Measurements from ENCODE around the gene IQSEC1. TPM values are rescaled to one million over a fixed set of nuclear protein-coding genes. Genes with fewer than 3 reads are reported as not detected.

The IQSEC1 gene
- total RNA-seq, 1 donor from 2014 or later = 41.7 TPM

DNA sequence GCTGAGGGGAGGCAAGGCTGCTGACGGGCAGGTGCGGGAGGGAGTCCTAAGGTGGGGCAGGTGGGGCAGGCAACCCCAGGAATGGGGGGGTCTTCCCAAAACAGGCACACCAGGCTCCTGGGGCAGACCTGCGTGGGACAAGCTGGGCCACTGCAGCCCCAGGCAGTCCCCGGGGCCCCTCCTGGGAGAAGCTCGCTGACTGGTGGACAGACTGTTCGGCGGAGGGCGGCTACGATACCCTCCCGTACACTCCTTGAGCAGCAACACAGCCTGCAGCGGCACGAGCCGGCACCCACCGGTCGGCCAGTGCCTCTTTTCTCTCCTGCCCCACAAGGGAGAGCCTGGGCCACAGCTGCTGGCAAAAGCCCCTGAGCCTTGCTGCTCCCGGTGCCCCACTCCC, 165.9 kb downstream of the IQSEC1 start:
- no peak overlapping the region for H3K4me3 Mint-ChIP-seq
- H3K9me3 Mint-ChIP-seq = no peaks in the 10 kb centered on the region
- H3K27ac Mint-ChIP-seq = no peak overlapping the region
- TF ChIP-seq, protein P1, sequence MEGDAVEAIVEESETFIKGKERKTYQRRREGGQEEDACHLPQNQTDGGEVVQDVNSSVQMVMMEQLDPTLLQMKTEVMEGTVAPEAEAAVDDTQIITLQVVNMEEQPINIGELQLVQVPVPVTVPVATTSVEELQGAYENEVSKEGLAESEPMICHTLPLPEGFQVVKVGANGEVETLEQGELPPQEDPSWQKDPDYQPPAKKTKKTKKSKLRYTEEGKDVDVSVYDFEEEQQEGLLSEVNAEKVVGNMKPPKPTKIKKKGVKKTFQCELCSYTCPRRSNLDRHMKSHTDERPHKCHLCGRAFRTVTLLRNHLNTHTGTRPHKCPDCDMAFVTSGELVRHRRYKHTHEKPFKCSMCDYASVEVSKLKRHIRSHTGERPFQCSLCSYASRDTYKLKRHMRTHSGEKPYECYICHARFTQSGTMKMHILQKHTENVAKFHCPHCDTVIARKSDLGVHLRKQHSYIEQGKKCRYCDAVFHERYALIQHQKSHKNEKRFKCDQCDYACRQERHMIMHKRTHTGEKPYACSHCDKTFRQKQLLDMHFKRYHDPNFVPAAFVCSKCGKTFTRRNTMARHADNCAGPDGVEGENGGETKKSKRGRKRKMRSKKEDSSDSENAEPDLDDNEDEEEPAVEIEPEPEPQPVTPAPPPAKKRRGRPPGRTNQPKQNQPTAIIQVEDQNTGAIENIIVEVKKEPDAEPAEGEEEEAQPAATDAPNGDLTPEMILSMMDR (IDR thresholded peaks at IDR 0.05; ENCODE audit: unreplicated experiment) = no peak
- H3K27me3 Mint-ChIP-seq (ENCODE audit: low read depth) = no peaks in the 10 kb centered on the region
- peaks cover 3% of the 10 kb centered on the region for H3K36me3 Mint-ChIP-seq
- H3K4me1 Mint-ChIP-seq = no peaks in the 10 kb centered on the region
- no peak for DNase-seq (ENCODE audit: low spot score in 2 of 2, unreplicated experiment in 2 of 2)

DNA sequence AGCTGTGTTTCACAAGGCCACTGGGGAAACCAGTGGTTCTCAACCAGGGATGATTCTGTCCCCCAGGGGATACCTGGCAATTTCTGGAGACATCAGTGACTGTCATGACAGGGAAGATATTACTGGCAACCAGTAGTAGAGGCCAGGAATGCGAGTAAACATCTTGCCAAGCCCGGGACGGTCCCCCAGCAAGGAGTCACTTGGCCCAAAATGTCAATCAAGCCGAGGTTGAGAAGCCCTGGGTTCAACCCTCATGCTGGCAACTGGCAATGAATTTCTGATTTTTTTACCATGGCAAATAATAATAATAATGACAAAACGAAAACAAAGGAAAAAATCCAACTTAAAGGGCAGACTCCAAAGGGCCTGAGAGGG, 166.3 kb downstream of the IQSEC1 start:
- no peaks in the 10 kb centered on the region for H3K4me1 Mint-ChIP-seq
- no peak overlapping the region for H3K4me3 Mint-ChIP-seq
- no peaks in the 10 kb centered on the region for H3K36me3 Mint-ChIP-seq
- H3K9me3 Mint-ChIP-seq = no peaks in the 10 kb centered on the region
- H3K27ac Mint-ChIP-seq = no peak overlapping the region
- H3K27me3 Mint-ChIP-seq (ENCODE audit: low read depth) = no peaks in the 10 kb centered on the region
- TF ChIP-seq, protein P1 (IDR thresholded peaks at IDR 0.05; ENCODE audit: unreplicated experiment) = no peak
- no peak for DNase-seq (ENCODE audit: low spot score in 2 of 2, unreplicated experiment in 2 of 2)

DNA sequence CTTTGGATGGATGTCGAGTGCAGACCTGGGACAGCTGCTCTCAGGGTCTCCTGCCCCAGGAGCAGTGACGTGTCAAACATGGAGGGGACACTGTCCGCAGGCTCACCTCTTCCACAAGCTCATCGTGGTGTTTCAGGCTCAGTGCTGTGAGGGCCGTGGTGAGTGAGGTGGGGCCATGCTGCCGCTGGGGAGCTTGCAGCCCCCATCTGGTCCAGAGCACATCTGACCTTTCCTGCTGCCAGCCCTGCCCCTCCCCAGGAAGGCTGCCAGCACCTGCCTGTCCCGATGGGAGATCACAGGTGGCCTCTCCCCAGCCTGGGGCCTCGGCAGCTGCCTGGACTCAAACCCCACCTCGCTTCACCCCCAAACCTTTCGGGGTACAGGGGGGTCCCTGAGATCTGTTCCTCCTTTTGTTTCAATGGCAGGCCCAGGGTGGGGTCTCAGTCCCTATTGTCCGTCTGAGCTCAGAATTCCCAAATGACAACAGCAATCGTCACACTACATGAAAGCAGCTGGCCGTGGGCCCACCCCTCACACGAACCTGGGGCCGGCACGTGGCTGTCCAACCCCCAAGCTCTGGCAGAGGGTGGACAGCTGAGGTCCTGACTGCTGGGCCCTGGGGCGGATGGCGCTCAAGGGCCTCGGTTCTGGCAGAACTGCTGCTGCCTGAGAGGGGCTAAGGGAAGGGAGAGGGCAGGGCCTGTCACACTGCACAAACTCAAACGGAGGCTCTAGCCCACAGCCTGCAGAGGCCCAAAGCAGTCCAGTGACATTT, 166.9 kb downstream of the IQSEC1 start:
- peaks cover under 1% of the 10 kb centered on the region for H3K36me3 Mint-ChIP-seq
- DNase-seq (ENCODE audit: low spot score in 2 of 2, unreplicated experiment in 2 of 2) = no peak
- H3K27ac Mint-ChIP-seq = no peak overlapping the region
- TF ChIP-seq, protein P1 (IDR thresholded peaks at IDR 0.05; ENCODE audit: unreplicated experiment) = no peak
- no peaks in the 10 kb centered on the region for H3K4me1 Mint-ChIP-seq
- no peaks in the 10 kb centered on the region for H3K9me3 Mint-ChIP-seq
- H3K4me3 Mint-ChIP-seq = no peak overlapping the region
- no peaks in the 10 kb centered on the region for H3K27me3 Mint-ChIP-seq (ENCODE audit: low read depth)

DNA sequence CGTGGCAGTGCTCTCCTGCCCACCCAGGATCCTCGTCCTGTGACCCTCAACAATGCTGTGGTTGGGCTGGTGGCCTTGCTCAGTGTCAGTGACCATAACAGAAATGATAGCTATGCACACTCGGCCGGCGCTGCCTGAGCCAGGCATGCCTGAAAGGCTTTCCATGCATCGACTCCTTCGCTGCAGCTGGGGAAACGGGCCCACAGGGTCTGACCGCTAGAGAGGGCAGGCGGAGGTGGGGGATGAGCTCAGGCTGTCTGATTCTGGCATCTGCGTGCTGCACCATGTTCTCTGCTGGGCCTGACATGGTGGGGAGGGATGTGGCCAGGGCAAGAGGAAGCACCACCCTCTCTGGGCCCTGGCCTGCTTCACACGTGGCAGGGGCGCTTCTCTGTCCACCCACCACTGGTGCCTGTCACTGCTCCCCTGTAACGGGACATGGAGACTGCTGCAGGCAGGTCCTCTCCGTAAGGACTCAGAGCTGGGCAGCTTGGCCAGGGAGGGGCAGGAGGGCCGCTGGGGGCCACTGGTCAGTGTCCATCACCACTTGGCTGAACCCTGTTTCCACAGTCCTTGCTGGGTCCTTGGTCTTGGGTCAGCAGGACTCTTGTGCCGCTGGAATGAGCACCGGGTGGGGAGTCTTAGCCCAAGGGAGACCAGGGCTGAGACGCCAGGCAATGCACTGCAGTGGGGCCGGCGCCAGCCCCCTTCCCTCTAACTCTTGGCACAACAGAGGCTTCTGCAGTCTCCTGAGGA, 167.7 kb downstream of the IQSEC1 start:
- no peak overlapping the region for H3K27ac Mint-ChIP-seq

DNA sequence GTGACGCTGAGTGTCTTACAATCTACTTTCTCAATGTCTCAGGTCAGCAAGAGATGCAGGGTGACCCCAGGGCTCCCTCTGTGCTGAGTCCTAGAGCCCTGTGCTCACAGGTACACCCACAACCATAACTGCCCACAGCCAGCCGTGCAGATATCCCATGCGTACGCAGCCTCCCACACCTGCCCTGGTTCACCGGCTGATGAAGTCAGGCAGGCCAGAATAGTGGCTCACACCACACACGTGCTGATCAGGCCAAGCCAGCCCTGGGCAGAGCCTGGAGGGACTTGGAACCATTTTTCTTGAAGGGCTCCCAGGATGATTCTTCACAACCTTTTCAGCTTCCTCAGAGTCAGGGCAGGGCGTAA, 168.3 kb downstream of the IQSEC1 start:
- no peaks in the 10 kb centered on the region for H3K4me1 Mint-ChIP-seq
- H3K9me3 Mint-ChIP-seq = no peaks in the 10 kb centered on the region
- peaks cover 5% of the 10 kb centered on the region for H3K36me3 Mint-ChIP-seq
- TF ChIP-seq, protein P1 (IDR thresholded peaks at IDR 0.05; ENCODE audit: unreplicated experiment) = no peak
- H3K27me3 Mint-ChIP-seq (ENCODE audit: low read depth) = no peaks in the 10 kb centered on the region
- no peak overlapping the region for H3K27ac Mint-ChIP-seq
- H3K4me3 Mint-ChIP-seq = no peak overlapping the region
- no peak for DNase-seq (ENCODE audit: low spot score in 2 of 2, unreplicated experiment in 2 of 2)

More for the DNA sequence above, 167.7 kb downstream of the IQSEC1 start:
- no peak for DNase-seq (ENCODE audit: low spot score in 2 of 2, unreplicated experiment in 2 of 2)
- Mint-ChIP-seq H3K4me3 (no peak overlapping the region), H3K4me1 (no peaks in the 10 kb centered on the region), H3K27me3 (ENCODE audit: low read depth) (no peaks in the 10 kb centered on the region), H3K9me3 (no peaks in the 10 kb centered on the region), H3K36me3 (peaks cover 4% of the 10 kb centered on the region)
- TF ChIP-seq, protein P1 (IDR thresholded peaks at IDR 0.05; ENCODE audit: unreplicated experiment) = no peak

Measured in mesothelial cell of epicardium (in vitro differentiated cells).